ENCODE results near the gene HLCS. TPM values are rescaled to one million over a fixed set of nuclear protein-coding genes. Genes with fewer than 3 reads are reported as not detected.

HLCS gene
- total and polyA plus RNA-seq, 2 donors (not counting 3 experiments of a cell fraction or from before 2014, with no cell fraction given) = 6.7 to 17.2 TPM

- Histone ChIP-seq H3K9me1 (replicated peaks; ENCODE audit: control insufficient read depth, extremely low read depth, insufficient read depth, low read length) (no peaks in the 10 kb centered on the region), H3K4me3 (replicated peaks in 1 of 3; ENCODE audit: insufficient read depth in 1 of 3, low read depth in 1 of 3, low read length in 3 of 3) (no peak overlapping the region), H3K79me2 (ENCODE audit: control insufficient read depth, insufficient read depth, low read length) (no peaks in the 10 kb centered on the region), H3K9me3 (replicated peaks; ENCODE audit: control insufficient read depth, insufficient read depth, low read length) (no peaks in the 10 kb centered on the region), H3K27ac (ENCODE audit: insufficient read depth, low read depth, low read length) (no peak overlapping the region), H3K4me1 (ENCODE audit: control insufficient read depth, extremely low read depth, insufficient read depth, low read length) (peaks cover 14% of the 10 kb centered on the region), H3K4me2 (ENCODE audit: insufficient read depth, low read length) (peak overlapping the region; percentile 13), H4K20me1 (replicated peaks; ENCODE audit: control insufficient read depth, extremely low read depth, insufficient read depth, low read length) (no peaks in the 10 kb centered on the region), H3K36me3 (ENCODE audit: control insufficient read depth in 2 of 2, extremely low read depth in 1 of 2, insufficient read depth in 2 of 2, low read length in 2 of 2) (no peaks in the 10 kb centered on the region), H2AFZ (ENCODE audit: low read depth, low read length) (peak overlapping the region; percentile 84), H3K27me3 (ENCODE audit: control insufficient read depth in 2 of 2, insufficient read depth in 2 of 2, low read length in 2 of 2) (no peaks in the 10 kb centered on the region), H3K9ac (replicated peaks; ENCODE audit: extremely low read depth, insufficient read depth, low read length) (no peak overlapping the region)
- dilution Hi-C loops (cut with MboI; ENCODE audit: extremely low pct_ligation_motif_present, low sequenced_read_pairs) (no loop called here), intact Hi-C loops (cut with micrococcal nuclease) (loop anchor here (1.0 to 5.0 kb wide), 4 partner anchors 13 to 605 kb away; no protein-coding TSS in a partner anchor)
- TF ChIP-seq GATA2 (IDR thresholded peaks at IDR 0.05; ENCODE audit: insufficient read depth, insufficient read length, low read depth, low read length) (no peak), CTCF (IDR thresholded peaks at IDR 0.05; ENCODE audit: extremely low read depth in 1 of 2, insufficient read depth in 1 of 2, low read depth in 1 of 2, low read length in 2 of 2) (peak; percentile 58 to 68), MAX (IDR thresholded peaks at IDR 0.05; ENCODE audit: insufficient read depth, insufficient read length) (no peak), POLR2AphosphoS5 (IDR thresholded peaks at IDR 0.05; ENCODE audit: insufficient read depth, low read depth, low read length) (no peak), MYC (IDR thresholded peaks at IDR 0.05; ENCODE audit: low read depth, low read length) (no peak), EZH2 (IDR thresholded peaks at IDR 0.05; ENCODE audit: borderline replicate concordance, low read depth, low read length, severe bottlenecking) (no peak), JUN (IDR thresholded peaks at IDR 0.05; ENCODE audit: borderline replicate concordance, insufficient read depth, insufficient read length, low read depth) (no peak), FOS (IDR thresholded peaks at IDR 0.05; ENCODE audit: borderline replicate concordance, insufficient read depth, low read length) (peak; percentile 29)
- CTCF ChIA-PET = interaction anchor here (0.6 to 5.8 kb wide), 56 partner anchors 8 to 1150 kb away, joined by 3 to 130 read pairs (median 4); partner anchors contain the start of genes HLCS, PIGP, RIPPLY3 and TTC3
- DNase-seq (ENCODE audit: low read depth, low spot score) (peak; percentile 88), FAIRE-seq (peak; percentile 82)
- POLR2A ChIA-PET = interaction anchor here (0.6 kb wide), 1 partner anchor 735 kb away, joined by 5 read pairs; no protein-coding TSS in a partner anchor
- no TSS peak for BruUV-seq (replicated peaks)
Measured at GRCh38 chr21:36976882-36977651, 10.6 kb upstream of the HLCS start.

All from endothelial cell of umbilical vein (primary cell).